AML-193 (cell line): ENCODE data around the gene SAP25.
A peak's percentile ranks its signal among the peaks of the same experiment; 100 is the strongest.
"Not testable (repeated sequence)": the region's sequence is repeated elsewhere in the genome, so short reads cannot be mapped to it uniquely, and the experiment has no call there.

ENCODE experiments used
- DNase-seq, 2 experiments: peaks; one replicate each; lab custom pipeline; 2025; lab: John Stamatoyannopoulos, UW

SAP25 gene

DNA sequence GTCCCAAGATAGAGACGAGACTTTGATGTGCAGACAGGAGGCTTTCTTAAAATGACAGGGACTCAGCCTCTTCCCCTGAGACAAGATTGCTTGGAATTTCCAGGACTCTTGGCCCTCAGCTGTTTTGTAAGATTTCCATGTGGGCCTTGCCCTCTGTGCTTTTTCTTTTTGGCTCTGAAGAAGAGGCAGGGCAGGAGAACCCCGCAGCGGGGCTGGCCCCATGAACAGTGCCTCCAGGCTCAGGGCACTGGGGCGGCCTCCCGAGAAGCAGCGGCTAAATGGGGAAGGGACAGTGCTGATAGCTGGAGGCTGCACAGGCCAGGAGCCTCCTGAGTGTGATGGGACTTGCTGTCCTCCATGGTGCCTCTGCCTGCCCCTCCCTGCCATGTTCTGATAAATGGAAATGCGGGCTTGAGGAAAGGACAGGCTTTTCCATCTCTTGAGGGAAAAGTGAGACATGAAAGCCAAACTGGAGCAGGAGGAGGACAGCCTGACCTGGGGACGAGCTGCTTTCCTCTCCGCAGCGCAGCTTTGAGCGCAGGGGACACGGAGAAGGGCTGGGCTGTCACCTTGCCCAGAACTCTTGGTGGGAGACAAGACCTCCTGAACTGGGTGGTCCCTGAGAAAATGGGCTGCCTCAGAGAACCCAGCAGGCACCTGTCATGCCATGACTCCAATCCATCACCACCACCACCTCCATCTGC, 12.1 kb downstream of the SAP25 start:
- no peak for DNase-seq

DNA sequence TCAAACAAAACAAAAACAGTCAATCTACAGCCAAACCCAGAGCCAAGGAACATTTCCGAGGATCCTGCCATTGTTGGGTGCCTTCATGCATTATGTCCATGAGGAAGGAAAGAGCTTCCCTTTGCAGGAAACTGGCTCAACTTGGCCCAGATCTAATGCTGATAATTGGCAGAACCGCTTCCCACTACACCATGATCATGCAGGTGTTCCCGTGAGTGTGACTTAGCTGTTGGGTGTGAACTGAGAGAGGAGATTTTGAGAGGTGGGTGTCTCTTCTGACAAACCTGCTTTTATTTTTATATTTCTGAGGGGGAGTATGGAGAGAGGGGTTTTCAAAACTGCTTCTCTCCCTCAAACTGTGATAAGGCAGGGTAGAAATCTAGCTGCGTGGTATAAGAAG, 14.6 kb downstream of the SAP25 start:
- no peak for DNase-seq

DNA sequence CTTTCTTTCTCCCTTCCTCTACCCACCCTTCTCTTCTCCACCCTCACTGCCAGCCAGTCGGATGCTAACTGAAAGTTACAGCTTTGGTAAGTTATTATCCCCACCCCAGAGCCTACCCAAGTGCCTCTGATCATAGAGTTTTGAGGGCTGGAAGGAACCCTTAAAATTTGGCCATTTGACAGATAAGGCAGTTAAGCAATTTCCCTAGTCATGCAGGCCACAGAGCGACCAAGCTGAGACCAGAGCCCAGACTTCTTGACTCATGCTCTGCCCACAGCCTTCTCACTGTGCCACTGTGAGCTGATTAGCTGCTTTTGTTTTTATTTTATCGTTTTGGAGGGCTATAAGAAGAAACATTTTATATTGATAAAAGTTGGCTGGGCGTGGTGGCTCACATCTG, 17.2 kb downstream of the SAP25 start:
- DNase-seq, result peak; percentile 85 to 86

DNA sequence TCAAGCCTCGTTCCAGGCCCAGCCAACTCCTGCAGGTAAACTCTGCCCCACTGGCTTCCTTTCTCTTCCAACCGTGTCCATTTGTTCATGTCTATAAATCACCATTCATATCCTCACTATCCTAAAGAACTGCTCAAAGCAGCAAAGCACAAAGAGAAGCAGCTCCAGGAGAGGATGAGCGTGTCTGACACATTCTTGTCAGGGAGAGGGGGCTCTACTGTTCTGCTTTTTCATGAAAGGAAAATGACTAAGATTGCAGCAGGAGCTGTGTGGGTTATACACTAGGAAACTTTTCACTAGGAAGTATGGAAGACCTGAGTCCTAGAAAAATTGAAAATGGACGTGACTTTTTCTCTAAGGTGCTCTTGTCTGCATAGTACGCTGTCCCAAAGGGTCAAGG, 18.0 kb downstream of the SAP25 start:
- no peak for DNase-seq

DNA sequence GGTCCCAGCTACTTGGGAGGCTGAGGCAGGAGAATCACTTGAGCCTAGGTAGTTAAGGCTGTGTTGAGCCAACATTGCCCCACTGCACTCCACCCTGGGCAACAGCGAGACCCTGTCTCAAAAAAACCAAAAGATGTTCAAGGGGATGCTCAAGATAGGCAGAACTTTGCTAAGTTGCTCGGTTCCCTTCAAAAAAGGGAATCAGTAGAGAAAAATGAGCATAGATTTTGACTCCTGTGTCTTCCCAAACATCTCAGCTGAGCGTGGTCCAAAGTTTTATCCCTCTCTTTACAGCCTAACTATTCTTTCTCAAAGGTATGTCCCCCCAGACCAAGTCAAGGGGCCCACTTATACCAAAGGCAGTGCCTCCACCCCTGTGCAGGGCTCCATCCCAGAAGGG, 20.7 kb downstream of the SAP25 start:
- DNase-seq, result no peak

DNA sequence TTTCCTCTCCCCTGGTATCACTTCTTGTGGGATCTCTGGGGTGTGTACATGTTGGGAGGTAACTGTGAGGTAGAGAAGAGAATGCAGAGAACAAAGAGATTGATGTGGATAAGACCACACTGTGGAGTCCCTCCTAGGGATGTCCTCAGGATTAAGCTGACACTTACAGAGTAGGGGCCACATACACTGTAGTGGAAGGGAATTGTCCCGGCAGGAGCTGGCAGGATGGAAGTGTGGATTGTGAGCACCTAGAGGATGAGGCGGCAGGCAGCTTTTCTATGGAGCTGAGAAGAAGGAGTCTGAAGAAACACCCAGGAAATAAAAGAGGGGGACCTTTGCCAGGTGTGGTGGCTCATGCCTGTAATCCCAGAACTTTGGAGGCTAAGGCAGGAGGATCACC, 21.2 kb downstream of the SAP25 start:
- no peak for DNase-seq

DNA sequence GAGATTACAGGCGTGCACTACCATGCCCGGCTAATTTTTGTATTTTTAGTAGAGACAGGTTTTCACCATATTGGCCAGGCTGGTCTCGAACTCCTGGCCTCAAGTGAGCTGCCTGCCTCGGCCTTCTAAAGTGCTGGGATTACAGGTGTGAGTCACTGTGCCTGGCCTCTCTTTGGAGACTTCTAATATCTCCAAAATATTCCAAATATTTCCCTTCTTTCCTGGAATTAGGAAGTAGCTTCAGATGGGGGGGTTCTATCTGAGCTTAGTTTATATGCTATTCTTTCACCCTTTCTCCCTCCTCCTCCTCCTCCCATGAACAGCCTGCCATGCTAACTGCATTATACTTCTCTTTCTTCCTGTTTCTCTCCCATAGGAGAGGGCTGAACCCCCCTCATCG, 25.3 kb downstream of the SAP25 start:
- DNase-seq, result not testable (repeated sequence)

DNA sequence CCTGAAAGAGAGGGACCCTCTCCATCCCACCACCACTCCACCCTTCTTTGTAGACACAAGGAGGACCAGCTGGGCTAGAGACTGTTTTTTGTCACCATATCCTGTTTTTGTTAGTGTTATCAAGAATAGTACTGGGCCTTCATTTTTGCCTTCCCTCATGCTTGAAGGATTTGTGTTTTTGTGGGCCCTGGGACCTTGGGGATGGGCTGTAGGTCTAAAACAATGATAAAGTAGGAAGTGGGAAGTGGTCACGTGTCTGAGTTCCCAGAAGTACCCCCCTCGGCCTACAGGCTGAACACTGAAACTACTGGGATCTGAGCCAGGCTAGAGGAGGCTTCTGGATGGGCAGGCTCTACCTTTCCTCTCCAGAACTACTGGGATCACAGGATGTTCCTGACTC, 25.8 kb downstream of the SAP25 start:
- no peak for DNase-seq

DNA sequence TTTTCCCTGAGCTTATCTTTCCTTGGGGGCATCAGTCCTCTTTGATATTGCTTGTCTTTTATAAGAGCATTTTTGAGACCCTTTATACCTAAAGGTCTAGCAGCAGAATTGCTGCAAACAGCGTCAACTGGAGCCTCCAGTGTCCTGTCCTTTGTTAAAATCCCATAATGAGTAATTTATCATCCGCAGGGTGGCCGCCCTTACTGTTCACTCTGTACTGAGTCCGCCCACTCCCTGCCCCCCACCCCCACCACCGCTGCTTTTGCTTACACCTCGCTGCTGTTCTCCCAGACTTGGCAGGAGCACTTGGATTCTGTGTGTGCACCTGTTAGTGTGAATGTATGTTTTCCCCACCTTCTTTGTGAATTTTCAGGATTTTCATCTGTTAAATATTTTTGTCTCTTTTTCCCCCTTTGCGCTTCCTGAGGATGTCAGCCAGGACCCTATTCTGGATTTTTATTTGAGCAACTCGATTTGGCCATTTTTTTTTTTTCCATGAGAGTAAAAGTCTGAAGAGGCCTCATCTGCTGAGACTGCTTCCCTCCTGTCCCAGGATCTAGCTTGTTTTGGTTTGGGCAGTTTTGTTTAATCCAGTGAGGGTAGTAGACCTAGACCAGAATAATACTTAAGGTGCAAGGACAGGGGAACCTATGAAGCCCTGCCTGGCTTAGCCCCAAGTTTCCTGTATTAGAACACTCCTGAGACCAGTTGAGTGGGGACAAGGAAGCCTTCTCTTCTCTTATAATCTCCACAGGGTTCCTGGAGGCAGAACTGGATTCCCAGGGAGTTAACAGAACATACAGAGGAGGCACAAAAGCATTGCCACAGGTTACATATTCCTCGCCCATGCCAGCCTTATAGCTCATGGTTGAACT, 26.5 kb downstream of the SAP25 start:
- DNase-seq, result no peak

DNA sequence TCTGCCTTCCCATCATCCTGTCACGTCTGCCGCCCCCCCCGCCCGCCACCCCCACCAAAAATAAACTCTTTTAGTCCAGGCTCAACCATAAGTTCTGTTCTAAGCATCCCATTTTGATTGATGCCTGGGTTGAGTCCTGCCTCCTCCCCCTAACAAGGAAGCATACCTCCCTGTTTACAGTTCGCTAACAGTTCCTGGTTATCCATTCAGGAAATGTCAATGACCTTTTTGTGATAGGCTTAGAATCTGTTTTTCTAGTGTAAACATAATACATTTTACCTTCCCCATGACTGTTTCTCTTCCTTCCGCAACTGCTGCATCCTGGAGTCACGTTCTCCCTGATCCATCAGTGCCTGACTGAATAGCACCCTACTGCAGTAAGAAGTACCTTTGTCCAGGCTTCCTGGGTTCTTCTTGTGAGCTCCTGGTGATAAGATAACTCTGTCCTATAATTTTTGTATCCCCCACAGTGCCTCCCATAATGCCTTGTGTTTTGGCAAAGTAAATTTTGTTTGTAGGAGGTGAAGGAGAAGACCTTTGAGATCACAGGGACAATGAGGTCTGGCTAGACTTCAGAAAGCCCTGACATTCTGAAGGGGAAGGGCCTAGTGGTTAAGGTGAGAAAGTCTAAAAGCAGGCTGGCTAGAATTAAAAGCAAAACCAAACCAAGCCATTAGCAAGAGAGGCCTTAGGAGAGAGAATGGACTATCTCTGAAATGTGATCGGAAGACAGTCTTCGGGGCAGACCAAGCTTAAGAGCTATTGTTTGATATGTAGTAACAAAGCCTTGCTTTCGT, 27.4 kb downstream of the SAP25 start:
- DNase-seq, result no peak

DNA sequence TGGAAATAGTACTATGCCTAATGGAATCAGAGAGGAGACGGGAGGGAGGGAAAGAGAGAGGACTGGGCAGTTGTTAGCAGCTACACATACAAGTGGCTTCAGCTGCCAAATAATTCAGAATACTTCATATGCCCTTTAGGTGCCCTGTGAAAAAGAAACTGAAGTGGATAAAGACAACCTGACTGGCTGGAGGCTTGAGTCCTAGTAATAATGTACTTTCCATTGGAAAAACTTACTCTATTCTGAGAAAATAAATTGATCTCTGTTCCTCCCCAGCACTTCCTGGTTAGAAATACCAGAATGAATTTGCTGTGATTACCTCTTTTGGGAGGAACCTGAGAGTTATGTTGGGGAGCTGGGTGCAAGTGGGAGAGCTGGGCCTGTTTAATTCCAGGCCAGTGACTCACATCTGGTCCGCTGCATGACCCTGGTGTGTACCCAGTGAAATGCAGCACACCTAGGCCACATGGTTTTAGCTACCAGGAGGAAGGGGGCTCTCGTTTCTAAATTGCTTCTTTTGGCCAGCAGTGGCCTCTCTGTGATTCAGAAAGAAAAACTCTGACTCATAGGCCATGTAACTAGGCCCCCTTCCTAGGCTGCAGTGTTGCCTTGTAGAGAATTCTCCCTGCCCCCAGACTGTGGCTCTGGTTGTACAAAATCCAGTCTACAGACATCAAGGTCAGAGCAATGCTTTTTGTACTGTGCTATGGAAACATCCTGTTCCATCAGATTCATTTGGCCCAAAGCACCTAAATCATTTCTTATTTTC, 28.2 kb downstream of the SAP25 start:
- no peak for DNase-seq

DNA sequence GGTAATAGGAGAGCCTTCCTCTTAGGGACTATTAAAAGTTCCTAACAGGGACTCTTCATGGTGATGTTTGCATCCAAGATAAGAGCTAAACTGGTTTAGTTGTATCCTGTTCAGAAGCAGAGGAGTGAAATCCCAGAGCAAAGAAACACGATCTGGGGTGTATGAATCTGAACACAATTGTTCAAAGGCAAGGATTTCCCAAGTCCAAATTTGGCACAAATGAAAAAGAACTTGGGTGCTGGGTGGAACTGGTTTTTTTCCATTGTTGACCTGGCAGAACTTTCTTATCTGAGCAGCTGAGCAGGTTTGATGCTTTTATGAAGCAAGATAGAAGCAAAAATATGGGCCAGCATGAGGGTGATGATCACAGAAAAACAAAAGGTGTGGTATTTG, 28.7 kb downstream of the SAP25 start:
- no peak for DNase-seq

DNA sequence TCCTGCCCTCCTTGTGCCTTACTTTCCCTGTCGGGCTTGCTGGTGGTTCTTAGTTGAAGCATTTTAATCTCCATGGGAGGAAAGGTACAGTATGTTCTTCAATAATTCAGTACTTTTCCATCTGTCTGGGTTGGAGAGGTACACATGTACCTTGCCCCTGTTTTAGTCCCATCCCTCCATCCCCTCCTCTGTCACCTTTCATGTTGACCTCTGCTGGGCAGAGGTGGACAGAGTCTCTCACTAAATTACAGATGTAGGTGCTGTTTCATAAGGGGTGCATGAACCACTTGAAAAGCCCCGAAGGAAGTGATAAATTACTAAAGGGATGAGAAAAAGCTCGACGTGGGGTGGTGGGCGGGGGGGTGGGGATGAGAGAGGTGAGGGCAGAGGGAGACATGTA, 29.3 kb downstream of the SAP25 start:
- no peak for DNase-seq

DNA sequence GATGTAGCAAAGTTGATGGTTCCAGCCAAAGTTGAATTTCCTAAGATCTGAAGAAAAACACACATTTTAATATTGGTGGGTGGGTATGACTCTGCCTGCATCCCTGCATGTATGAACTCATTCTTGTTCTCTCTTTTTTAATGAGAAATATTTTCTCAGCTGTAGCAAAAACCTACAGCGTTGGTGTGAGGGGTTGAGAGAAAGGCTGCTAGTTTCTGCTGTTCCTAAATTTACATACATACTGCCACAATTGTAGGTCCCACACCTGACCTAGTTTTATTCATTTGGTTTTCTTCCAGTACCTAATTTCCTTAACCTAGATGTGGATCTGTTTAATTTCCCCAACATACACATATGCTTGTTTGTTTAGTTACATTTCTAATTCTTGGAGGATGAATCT, 30.1 kb downstream of the SAP25 start:
- DNase-seq, result no peak

DNA sequence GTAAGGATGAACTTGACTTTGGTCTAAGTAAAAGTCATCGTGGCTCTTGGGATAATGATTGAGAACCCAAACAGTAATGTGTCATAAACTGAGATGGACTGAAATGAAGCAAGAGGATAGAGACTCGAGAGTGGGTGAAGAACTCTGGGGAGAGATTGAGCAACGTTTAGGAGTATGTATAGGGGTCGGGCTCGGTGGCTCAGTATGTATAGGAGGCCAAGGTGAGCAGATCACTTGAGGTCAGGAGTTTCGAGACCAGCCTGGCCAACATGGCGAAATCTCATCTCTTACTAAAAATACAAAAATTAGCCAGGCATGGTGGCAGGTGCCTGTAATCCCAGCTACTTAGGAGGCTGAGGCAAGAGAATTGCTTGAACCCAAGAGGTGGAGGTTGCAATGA, 32.4 kb downstream of the SAP25 start:
- not testable (repeated sequence) for DNase-seq

DNA sequence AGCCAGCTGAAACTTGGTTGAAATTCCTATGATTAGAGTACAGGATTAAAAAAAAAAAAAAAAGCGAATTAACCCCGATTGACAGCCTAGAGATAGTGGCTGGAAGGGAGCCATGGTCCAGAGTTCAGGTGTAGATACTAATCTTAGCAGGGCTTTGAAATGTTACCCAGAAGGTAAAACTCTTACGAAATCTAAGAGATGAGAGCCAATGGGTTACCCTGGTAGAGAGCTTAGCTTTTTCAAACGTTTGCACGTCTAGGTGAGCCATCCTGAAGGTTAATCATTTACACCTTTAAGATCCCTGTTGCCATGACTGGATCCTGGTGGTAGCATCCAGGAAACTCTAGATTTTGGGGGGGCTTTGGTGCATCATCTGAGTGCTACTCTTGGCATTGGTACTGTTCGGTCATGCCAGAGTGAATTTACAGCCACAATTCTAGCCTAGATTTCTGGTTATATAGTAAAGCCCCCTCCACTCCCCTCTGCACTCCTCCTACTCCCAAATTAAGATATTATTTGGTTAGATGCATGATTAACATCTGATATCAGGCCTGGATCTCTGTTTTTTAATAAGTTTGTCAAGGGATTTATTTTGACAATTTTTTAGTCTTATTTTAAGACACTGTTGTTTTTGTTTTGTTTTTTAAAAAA, 33.5 kb downstream of the SAP25 start:
- DNase-seq, result no peak

DNA sequence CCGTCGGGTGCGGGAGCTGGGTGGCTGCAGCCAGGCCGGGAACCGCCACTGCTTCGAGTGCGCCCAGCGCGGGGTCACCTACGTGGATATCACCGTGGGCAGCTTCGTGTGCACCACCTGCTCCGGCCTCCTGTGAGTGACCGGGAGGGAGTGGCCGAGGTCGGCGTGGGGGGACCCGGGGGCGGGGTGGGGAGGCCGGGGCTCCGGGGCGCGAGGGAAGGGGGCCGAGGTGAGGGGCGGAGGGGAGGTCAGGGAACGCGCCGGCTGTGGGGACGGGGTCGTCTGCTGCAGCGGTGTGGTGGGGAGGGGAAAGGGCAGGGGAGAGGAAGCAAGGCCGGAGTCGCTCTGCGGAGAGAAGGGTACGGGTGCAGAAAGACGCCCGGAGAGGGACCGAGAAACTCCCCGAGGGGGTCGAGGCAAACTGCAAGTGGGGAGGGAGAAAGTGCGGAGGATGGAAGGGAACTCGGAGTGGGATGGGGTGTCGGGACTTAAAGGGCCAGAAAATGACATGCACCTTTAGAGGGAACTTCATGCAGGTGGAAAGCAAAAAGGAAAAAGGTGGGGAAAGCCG, 34.2 kb downstream of the SAP25 start:
- DNase-seq, result no peak

DNA sequence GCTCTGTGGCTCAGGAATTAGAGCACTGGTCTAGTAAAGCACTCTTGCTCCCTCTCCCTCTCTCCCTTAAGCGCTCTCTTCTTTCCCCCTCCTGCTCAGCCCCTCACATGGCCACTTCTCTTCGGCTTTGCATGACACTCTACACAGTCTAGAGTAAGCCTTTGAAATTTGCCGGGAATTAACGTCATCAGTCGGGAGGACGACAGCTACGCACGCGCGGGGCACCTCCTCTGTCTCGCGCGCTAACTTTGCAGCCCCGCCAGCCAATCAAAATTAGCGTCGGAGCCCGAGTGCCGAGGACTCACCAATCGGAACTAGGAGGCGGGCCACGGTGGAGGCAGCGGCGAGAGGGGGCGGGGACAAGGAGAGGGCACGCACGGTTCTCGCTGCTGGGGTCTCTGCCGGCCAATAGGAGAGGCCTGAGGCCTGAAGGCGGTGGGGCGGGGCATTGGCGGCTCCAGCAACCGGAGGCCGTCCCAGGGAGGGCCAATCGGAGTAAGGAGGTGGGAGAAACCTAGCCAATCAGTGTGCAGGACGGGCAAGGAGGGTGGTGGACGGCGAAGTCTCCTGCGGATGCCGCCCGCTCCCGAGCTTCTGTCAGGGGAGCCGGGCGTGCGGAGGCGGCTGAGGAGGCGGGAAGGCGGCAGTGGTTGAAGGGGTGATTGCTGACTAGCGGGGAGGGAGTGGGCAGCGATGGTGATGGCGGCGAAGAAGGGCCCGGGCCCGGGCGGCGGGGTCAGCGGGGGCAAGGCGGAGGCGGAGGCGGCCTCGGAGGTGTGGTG, 34.9 kb downstream of the SAP25 start, which contains the start of gene AGFG2:
AGFG2 (plus strand) TSS at position 550 of the 782 bp plus-strand sequence; CDS start at position 694, 144 bp downstream.
- DNase-seq, result peak; percentile 98

DNA sequence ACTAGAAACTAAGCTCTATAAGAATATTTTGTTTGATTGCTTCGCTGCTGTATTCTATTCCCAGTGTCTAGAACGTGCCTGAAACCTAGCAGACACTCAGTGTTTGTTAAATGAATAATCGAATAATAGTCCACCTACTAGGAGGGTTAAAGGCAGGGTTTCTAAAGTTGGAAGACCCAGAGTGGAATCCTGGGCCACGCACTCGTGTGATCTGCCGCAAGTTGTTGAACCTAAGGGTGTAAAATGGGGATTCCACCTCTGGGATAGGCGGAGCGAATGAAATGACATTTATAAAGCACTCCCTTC, 35.4 kb downstream of the SAP25 start:
- DNase-seq, result peak in 1 of 2 experiments; percentile 45

DNA sequence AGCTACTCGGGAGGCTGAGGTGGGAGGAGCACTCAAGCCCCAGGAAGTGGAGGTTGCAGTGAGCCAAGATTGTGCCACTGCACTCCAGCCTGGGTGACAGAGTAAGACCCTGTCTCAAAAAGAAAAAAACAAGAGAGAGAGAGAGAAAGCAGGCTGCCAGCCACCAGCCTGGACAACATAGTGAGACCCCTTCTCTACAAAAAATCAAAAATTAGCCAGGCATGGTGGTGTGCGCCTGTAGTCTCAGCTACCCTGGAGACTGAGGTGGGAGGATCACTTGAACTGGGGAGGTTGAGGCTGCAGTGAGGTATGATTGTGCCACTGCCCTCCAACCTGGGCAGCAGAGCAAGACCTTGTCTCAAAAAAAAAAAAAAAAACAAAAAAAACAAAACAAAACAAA, 37.0 kb downstream of the SAP25 start:
- DNase-seq, result not testable (repeated sequence)
